MM.1S (cell line): ENCODE measurements around the gene KIDINS220.

Experiments used
- DNase-seq: peaks from one replicate; pipeline ENCODE4 v3.0.0-alpha.2; 2015
- H2AFZ ChIP-seq: fragments of 300-600 bp; sonication (generic); 2 replicates; pipeline ENCODE4 v1.6.0; 2016; ENCODE audit warnings: antibody characterized with exemption, low read length
- H3F3A ChIP-seq: fragments of 300-600 bp; sonication (generic); 2 replicates; pipeline ENCODE4 v1.6.1; 2016; ENCODE audit warnings: mild to moderate bottlenecking, antibody characterized with exemption, low read length, moderate library complexity, mixed read lengths; ENCODE audit not compliant: insufficient read depth
- H3K27ac ChIP-seq: fragments of 300-600 bp; sonication (generic); 2 replicates; pipeline ENCODE4 v1.5.1; 2016; ENCODE audit warnings: mild to moderate bottlenecking, low read length
- H3K27me3 ChIP-seq: fragments of 300-600 bp; sonication (generic); replicated peaks from 2 replicates; pipeline ENCODE4 v1.6.0; 2016; ENCODE audit warnings: low read length; ENCODE audit not compliant: insufficient read depth
- H3K36me3 ChIP-seq: fragments of 300-600 bp; sonication (generic); replicated peaks from 2 replicates; pipeline ENCODE4 v1.6.1; 2016; ENCODE audit warnings: mild to moderate bottlenecking, low read length, mixed read lengths; ENCODE audit not compliant: insufficient read depth
- H3K4me1 ChIP-seq: fragments of 300-600 bp; sonication (generic); 2 replicates; pipeline ENCODE4 v1.6.1; 2016; ENCODE audit warnings: low read length, mixed read lengths
- H3K4me2 ChIP-seq: fragments of 300-600 bp; sonication (generic); 2 replicates; pipeline ENCODE4 v1.6.0; 2016; ENCODE audit warnings: low read depth, low read length
- H3K4me3 ChIP-seq: fragments of 300-600 bp; sonication (generic); 2 replicates; pipeline ENCODE4 v1.5.1; 2016; ENCODE audit warnings: low read length, mixed read lengths
- H3K79me2 ChIP-seq: fragments of 300-600 bp; sonication (generic); 2 replicates; pipeline ENCODE4 v1.6.1; 2016; ENCODE audit warnings: mixed run types, low read length, mixed read lengths
- H3K9ac ChIP-seq: fragments of 300-600 bp; sonication (generic); 2 replicates; pipeline ENCODE4 v1.6.1; 2016; ENCODE audit warnings: low read length, mixed read lengths
- H3K9me2 ChIP-seq: fragments of 300-600 bp; sonication (generic); replicated peaks from 2 replicates; pipeline ENCODE4 v1.6.1; 2016; ENCODE audit warnings: mild to moderate bottlenecking, low read length, mixed read lengths; ENCODE audit not compliant: insufficient read depth
- H3K9me3 ChIP-seq: fragments of 300-600 bp; sonication (generic); replicated peaks from 2 replicates; pipeline ENCODE4 v1.6.1; 2016; ENCODE audit warnings: mild to moderate bottlenecking, low read length, mixed read lengths; ENCODE audit not compliant: insufficient read depth
- H4K20me1 ChIP-seq: fragments of 300-600 bp; sonication (generic); 2 replicates; pipeline ENCODE4 v1.6.1; 2016; ENCODE audit warnings: mild to moderate bottlenecking, low read length, moderate library complexity, mixed read lengths; ENCODE audit not compliant: insufficient read depth
- CTCF ChIP-seq: fragments of 300-600 bp; sonication (generic); IDR thresholded peaks from 2 replicates; pipeline ENCODE4 v1.5.1; 2016; ENCODE audit warnings: antibody characterized with exemption, low read length, mixed read lengths
- EZH2 ChIP-seq: fragments of 300-600 bp; sonication (generic); optimal IDR thresholded peaks from 2 replicates; pipeline ENCODE3; 2017; ENCODE audit warnings: low read depth, mild to moderate bottlenecking, antibody characterized with exemption, low read length, mixed read lengths
- EZH2phosphoT487 ChIP-seq: fragments of 300-600 bp; sonication (generic); IDR thresholded peaks from 2 replicates; pipeline ENCODE4 v1.6.1; 2018; ENCODE audit warnings: antibody characterized with exemption, low read length

The KIDINS220 gene

DNA sequence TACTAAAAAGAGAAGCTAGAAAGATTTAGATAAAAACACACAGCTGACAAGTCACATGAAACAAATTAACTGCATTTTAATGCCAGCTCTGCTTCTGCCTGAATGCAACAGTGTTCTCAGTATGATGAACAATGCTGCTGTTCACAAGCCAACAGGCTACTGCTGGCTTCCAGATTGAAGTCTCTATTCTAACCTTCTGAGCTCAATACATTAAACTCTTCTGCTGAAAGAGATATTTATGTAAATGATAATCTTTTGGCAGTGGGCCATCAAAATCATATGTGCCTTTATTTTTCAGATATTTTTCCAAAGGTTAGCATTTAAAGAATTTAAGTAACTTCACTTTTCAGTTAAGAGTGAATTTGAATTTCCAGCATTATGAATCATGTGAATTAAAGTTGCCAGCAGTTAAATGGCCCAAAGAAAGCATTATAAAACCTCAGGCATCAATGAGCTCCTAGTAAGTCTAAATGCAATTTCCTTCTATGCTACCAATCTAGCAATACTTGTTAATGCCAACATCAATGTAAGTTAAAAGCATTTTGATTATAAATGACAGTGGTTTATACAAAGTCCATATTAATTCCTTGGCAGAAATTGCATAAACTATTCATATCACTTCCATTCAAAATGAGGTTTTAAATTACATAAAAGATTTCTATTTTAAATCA lies 83.2 kb downstream of the KIDINS220 start:
- DNase-seq = no peak
- no peak overlapping the region for H3K27ac ChIP-seq
- H3K9me2 ChIP-seq = no peaks in the 10 kb centered on the region
- H3K9ac ChIP-seq = no peak overlapping the region
- peaks cover 19% of the 10 kb centered on the region for H3K4me1 ChIP-seq
- no peak overlapping the region for H3K4me3 ChIP-seq
- H3K36me3 ChIP-seq = no peaks in the 10 kb centered on the region
- TF ChIP-seq EZH2 (no peak), EZH2phosphoT487 (no peak), CTCF (no peak)
- no peak overlapping the region for H3K4me2 ChIP-seq
- H3K27me3 ChIP-seq = no peaks in the 10 kb centered on the region
- H4K20me1 ChIP-seq = no peaks in the 10 kb centered on the region
- H3K9me3 ChIP-seq = no peaks in the 10 kb centered on the region
- H3F3A ChIP-seq = no peaks in the 10 kb centered on the region; the same call in 1 of the 2 replicates
- no peaks in the 10 kb centered on the region for H3K79me2 ChIP-seq
- H2AFZ ChIP-seq = no peak overlapping the region

DNA sequence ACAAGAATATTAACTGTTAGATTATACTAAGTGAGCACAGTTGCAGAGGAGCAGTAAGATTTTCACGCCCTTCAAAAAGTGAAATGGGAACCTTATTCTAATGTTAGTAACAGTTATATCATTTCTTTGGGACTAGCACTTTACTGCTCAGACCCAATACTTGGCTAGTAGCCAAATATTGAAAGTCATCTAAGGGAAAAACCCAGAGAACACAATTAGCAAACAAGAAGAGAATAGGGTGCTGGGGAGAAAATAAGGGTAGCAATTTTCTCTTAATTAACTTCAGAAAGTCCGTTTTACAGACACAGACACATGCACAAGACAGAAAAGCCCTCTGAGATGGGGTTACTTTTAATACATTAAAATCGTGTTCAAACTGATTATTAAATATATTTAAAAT lies 83.8 kb downstream of the KIDINS220 start:
- TF ChIP-seq EZH2 (no peak), CTCF (no peak), EZH2phosphoT487 (no peak)
- H3K9ac ChIP-seq = no peak overlapping the region
- H3K4me3 ChIP-seq = no peak overlapping the region
- H3K9me2 ChIP-seq = no peaks in the 10 kb centered on the region
- no peaks in the 10 kb centered on the region; the same call in 1 of the 2 replicates for H3F3A ChIP-seq
- H3K36me3 ChIP-seq = no peaks in the 10 kb centered on the region
- no peak overlapping the region for H3K4me2 ChIP-seq
- DNase-seq = peak; percentile 27
- peaks cover 19% of the 10 kb centered on the region for H3K4me1 ChIP-seq
- no peaks in the 10 kb centered on the region for H3K9me3 ChIP-seq
- H3K79me2 ChIP-seq = no peaks in the 10 kb centered on the region
- H2AFZ ChIP-seq = no peak overlapping the region
- no peak overlapping the region for H3K27ac ChIP-seq
- no peaks in the 10 kb centered on the region for H3K27me3 ChIP-seq
- no peaks in the 10 kb centered on the region for H4K20me1 ChIP-seq

DNA sequence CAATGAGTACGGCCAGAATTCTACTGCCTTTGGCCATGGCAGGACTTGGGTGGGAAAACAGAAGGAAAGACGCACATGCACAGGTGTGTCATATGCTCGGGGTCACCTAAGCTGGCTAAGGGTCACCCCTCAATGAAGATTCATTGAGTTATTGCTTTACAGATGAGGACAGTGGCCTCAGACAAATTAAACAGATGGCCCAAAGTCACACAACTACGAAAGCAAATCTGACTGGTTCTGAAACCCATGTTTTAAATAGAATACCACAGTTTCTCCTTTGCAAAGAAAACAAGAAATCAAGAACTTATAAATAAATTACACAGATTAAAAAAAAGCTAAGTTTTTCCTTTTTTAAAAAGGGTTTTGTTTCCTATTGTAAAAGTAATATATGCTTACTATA lies 85.0 kb downstream of the KIDINS220 start:
- H3K4me2 ChIP-seq = peak overlapping the region; percentile 41; the same call in 1 of the 2 replicates
- H3K9me3 ChIP-seq = no peaks in the 10 kb centered on the region
- no peaks in the 10 kb centered on the region for H4K20me1 ChIP-seq
- H3K9me2 ChIP-seq = no peaks in the 10 kb centered on the region
- peaks cover 19% of the 10 kb centered on the region for H3K4me1 ChIP-seq
- H3K27ac ChIP-seq = peak overlapping the region; percentile 4; the same call in 1 of the 2 replicates
- H3K36me3 ChIP-seq = no peaks in the 10 kb centered on the region
- no peak overlapping the region for H3K9ac ChIP-seq
- no peak overlapping the region for H2AFZ ChIP-seq
- TF ChIP-seq EZH2 (no peak), EZH2phosphoT487 (no peak), CTCF (no peak)
- no peak overlapping the region for H3K4me3 ChIP-seq
- no peaks in the 10 kb centered on the region for H3K79me2 ChIP-seq
- H3F3A ChIP-seq = no peaks in the 10 kb centered on the region; the same call in 1 of the 2 replicates
- H3K27me3 ChIP-seq = no peaks in the 10 kb centered on the region
- peak; percentile 48 for DNase-seq
